ENCODE measurements around the gene PRKACB. TPM values are rescaled to one million over a fixed set of nuclear protein-coding genes. Genes with fewer than 3 reads are reported as not detected.

PRKACB gene
- polyA plus RNA-seq, 2 of the 4 experiments (the other 2 are of a cell fraction): 10.9 to 17.9 TPM

DNA sequence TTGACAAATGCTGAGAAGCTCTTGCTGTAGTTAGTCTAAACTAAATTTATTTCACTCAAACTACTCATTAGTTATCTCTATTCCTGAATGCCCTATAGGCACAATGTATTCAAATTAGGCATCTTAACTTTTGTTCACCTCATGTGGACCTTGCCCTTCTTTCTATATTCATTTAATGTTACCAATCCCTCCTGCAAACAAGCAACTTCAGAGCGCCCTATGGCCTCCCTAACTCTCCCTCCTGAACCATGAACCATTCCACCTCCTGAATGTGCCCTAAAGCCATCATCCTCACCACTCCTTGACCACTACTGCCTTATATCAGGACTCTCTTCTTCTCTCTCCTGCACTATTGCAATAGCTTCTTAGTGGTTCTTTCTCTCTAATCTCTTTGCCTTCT, 122.7 kb downstream of the PRKACB start (continued):
- TF ChIP-seq CBX2 (IDR thresholded peaks at IDR 0.05; ENCODE audit: borderline replicate concordance, low read depth) (no peak), CHD2 (IDR thresholded peaks at IDR 0.05; ENCODE audit: low read length, partially characterized antibody) (no peak), RCOR1 (IDR thresholded peaks at IDR 0.05; ENCODE audit: low read depth, low read length) (no peak), ZC3H11A (IDR thresholded peaks at IDR 0.05) (no peak)

DNA sequence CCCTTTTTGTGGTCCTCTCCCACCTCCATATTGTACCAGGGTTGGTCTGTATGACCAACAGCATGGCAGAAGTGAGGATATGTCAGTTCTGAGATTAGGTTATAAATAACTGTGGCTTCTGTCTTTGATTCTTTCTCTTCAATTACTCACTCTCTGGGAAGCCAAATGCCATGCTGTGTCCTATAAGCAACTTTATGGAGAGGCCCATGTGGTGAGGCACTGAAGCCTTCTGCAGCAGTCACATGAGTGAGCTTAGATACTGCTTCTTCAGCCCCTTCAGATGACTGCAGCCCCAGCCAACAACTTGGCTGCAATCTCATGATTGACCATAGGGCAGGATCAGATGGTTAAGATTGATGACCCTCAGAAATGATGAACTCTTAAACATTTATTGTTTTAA, 123.4 kb downstream of the PRKACB start:
- ChIA-PET CTCF (no interaction called here), POLR2A (no interaction called here)
- no peak for DNase-seq (ENCODE audit: low read depth in 1 of 2, low spot score in 1 of 2)
- FAIRE-seq: no peak
- Histone ChIP-seq H3K4me1 (peaks cover 22% of the 10 kb centered on the region), H3K27ac (no peak overlapping the region), H3K9me3 (no peaks in the 10 kb centered on the region), H3K4me3 (no peak overlapping the region), H3K4me2 (no peak overlapping the region)
- TF ChIP-seq SMC3 (IDR thresholded peaks at IDR 0.05) (no peak), NR3C1 (IDR thresholded peaks at IDR 0.05) (no peak)
- TF ChIP-seq, protein P1, sequence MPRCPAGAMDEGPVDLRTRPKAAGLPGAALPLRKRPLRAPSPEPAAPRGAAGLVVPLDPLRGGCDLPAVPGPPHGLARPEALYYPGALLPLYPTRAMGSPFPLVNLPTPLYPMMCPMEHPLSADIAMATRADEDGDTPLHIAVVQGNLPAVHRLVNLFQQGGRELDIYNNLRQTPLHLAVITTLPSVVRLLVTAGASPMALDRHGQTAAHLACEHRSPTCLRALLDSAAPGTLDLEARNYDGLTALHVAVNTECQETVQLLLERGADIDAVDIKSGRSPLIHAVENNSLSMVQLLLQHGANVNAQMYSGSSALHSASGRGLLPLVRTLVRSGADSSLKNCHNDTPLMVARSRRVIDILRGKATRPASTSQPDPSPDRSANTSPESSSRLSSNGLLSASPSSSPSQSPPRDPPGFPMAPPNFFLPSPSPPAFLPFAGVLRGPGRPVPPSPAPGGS (IDR thresholded peaks at IDR 0.05): no peak
- TF ChIP-seq, protein P2, sequence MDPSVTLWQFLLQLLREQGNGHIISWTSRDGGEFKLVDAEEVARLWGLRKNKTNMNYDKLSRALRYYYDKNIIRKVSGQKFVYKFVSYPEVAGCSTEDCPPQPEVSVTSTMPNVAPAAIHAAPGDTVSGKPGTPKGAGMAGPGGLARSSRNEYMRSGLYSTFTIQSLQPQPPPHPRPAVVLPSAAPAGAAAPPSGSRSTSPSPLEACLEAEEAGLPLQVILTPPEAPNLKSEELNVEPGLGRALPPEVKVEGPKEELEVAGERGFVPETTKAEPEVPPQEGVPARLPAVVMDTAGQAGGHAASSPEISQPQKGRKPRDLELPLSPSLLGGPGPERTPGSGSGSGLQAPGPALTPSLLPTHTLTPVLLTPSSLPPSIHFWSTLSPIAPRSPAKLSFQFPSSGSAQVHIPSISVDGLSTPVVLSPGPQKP (IDR thresholded peaks at IDR 0.05; ENCODE audit: low read depth, low read length): no peak
- no peak for ATAC-seq

DNA sequence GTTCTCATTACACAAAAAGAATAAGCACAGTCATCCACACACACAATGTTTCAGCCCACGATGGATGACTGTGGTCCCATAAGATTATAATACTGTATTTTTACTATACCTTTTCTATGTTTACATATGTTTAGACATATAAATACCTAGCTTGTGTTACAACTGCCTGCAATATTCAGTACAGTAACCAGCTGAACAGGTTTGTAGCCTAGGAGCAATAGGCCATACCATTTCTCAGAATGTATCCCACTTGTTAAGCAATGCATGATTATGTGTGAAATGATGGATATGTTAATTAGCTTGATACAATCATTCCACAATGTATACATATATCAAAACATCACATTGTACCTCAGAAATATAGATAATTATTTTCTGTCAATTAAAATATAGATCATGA, 124.3 kb downstream of the PRKACB start:
- Histone ChIP-seq H3K9me3 (no peaks in the 10 kb centered on the region), H3K4me3 (no peak overlapping the region), H3K4me2 (no peak overlapping the region), H3K27ac (no peak overlapping the region), H3K4me1 (peaks cover 22% of the 10 kb centered on the region)
- POLR2A ChIA-PET: no interaction called here
- 91% methylated on average over 1 of the region's 1 CpG for WGBS (ENCODE audit: missing lambda C conversion rate)
- TF ChIP-seq CHD4 (IDR thresholded peaks at IDR 0.05; ENCODE audit: borderline replicate concordance): no peak
- TF ChIP-seq, protein P3, sequence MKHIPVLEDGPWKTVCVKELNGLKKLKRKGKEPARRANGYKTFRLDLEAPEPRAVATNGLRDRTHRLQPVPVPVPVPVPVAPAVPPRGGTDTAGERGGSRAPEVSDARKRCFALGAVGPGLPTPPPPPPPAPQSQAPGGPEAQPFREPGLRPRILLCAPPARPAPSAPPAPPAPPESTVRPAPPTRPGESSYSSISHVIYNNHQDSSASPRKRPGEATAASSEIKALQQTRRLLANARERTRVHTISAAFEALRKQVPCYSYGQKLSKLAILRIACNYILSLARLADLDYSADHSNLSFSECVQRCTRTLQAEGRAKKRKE (CRISPR knock-in tag; IDR thresholded peaks at IDR 0.05; ENCODE audit: low read depth): no peak
- no peak for TF ChIP-seq ESRRA (IDR thresholded peaks at IDR 0.05; ENCODE audit: borderline replicate concordance, low read length)
- no peak for TF ChIP-seq RARB (CRISPR knock-in tag; IDR thresholded peaks at IDR 0.05)
- TF ChIP-seq CHD2 (IDR thresholded peaks at IDR 0.05; ENCODE audit: low read length, partially characterized antibody): no peak
- DNase-seq (ENCODE audit: low read depth in 1 of 2, low spot score in 1 of 2): no peak
- ATAC-seq: no peak
- CTCF ChIA-PET: no interaction called here
- FAIRE-seq: no peak

DNA sequence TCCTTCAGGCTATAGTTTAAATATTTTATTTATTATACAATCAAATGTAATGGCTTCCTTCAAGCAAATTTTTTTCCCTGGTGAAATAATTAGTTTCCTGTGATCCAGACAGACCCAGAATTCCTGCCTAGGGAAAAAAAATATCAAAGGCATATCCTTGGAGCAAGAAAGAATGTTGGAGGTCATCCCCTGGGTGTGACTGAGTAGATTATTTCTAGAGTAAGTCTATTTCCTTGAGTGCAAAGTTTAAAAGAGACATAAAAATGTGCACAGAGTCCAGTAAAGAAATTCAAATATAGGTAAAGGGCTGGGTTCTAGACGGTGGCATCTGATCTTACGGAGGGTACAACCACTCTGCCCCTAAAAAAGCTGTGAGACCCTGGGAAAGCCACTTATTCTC, 125.2 kb downstream of the PRKACB start:
- H3K9me3 ChIP-seq: no peaks in the 10 kb centered on the region
- no peak for FAIRE-seq
- ChIA-PET CTCF (no interaction called here), POLR2A (no interaction called here)
- TF ChIP-seq, protein P4, sequence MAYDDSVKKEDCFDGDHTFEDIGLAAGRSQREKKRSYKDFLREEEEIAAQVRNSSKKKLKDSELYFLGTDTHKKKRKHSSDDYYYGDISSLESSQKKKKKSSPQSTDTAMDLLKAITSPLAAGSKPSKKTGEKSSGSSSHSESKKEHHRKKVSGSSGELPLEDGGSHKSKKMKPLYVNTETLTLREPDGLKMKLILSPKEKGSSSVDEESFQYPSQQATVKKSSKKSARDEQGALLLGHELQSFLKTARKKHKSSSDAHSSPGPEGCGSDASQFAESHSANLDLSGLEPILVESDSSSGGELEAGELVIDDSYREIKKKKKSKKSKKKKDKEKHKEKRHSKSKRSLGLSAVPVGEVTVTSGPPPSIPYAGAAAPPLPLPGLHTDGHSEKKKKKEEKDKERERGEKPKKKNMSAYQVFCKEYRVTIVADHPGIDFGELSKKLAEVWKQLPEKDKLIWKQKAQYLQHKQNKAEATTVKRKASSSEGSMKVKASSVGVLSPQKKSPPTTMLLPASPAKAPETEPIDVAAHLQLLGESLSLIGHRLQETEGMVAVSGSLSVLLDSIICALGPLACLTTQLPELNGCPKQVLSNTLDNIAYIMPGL (CRISPR knock-in tag; IDR thresholded peaks at IDR 0.05; ENCODE audit: borderline replicate concordance): no peak
- no peak for TF ChIP-seq CHD2 (IDR thresholded peaks at IDR 0.05; ENCODE audit: low read length, partially characterized antibody)
- no peak for TF ChIP-seq NFE2L2 (conservative IDR thresholded peaks at IDR 0.05; ENCODE audit: low read length)
- no peak for TF ChIP-seq ZFP36 (IDR thresholded peaks at IDR 0.05; ENCODE audit: borderline replicate concordance, partially characterized antibody)
- no peak for TF ChIP-seq KDM1A (IDR thresholded peaks at IDR 0.05; ENCODE audit: low read depth)
- no peak for TF ChIP-seq FOSB (CRISPR knock-in tag; IDR thresholded peaks at IDR 0.05)
- TF ChIP-seq, protein P5, sequence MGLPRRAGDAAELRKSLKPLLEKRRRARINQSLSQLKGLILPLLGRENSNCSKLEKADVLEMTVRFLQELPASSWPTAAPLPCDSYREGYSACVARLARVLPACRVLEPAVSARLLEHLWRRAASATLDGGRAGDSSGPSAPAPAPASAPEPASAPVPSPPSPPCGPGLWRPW (IDR thresholded peaks at IDR 0.05): no peak
- no peak for TF ChIP-seq KDM5A (IDR thresholded peaks at IDR 0.05)
- TF ChIP-seq SREBF2 (IDR thresholded peaks at IDR 0.05): no peak
- H3K4me3 ChIP-seq: no peak overlapping the region
- peak in 1 of 2 experiments; percentile 36 for DNase-seq (ENCODE audit: low read depth in 1 of 2, low spot score in 1 of 2)
- peaks cover 22% of the 10 kb centered on the region for H3K4me1 ChIP-seq
- ATAC-seq: no peak
- WGBS (ENCODE audit: missing lambda C conversion rate): 42% methylated on average over 2 of the region's 2 CpGs
- H3K27ac ChIP-seq: no peak overlapping the region
- H3K4me2 ChIP-seq: peak overlapping the region; percentile 6; the same call in 1 of the 3 replicates

Data from A549 (cell line).